GM12892 (cell line): ENCODE measurements around the gene PGP.

Experiments
- DNase-seq: peaks from one replicate; pipeline ENCODE4 v3.0.0; 2011; ENCODE audit not compliant: insufficient read length
- FAIRE-seq: peaks from 2 replicates; lab custom pipeline; 2011; peaks lifted over from hg19 to GRCh38; lab: Jason Lieb, UNC
- POLR2A ChIP-seq: IDR thresholded peaks from 2 replicates; pipeline ENCODE4 v1.6.1; 2011; ENCODE audit warnings: low read depth, low read length, control low read depth
- POLR2AphosphoS5 ChIP-seq: IDR thresholded peaks from 2 replicates; pipeline ENCODE4 v1.6.1; 2011; ENCODE audit warnings: low read depth, low read length, control low read depth
- TAF1 ChIP-seq: IDR thresholded peaks from 2 replicates; pipeline ENCODE4 v1.6.1; 2011; ENCODE audit warnings: low read depth, mild to moderate bottlenecking, control low read depth, low read length, borderline replicate concordance

The PGP gene

DNA sequence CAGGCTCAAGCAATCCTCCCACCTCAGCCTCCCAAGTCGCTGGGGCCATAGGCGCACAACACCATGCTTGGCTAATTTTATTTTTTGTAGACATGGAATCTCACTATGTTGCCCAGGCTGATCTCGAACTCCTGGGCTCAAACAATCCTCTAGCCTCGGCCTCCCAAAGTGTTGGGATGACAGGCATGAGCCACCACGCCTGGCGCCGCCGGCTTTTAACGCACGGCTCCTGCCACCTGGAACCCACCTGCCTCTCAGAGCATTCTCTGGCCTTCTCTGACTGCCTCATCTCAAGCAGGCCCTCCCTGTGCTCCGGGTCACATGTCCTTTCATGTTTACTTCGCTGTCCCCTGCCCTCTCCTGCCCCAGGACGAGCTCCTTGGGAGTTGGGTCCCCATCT, 28.6 kb downstream of the PGP start:
- TF ChIP-seq TAF1, result no peak
- TF ChIP-seq POLR2A, result no peak
- TF ChIP-seq POLR2AphosphoS5, result no peak
- no peak for FAIRE-seq
- DNase-seq, result no peak

DNA sequence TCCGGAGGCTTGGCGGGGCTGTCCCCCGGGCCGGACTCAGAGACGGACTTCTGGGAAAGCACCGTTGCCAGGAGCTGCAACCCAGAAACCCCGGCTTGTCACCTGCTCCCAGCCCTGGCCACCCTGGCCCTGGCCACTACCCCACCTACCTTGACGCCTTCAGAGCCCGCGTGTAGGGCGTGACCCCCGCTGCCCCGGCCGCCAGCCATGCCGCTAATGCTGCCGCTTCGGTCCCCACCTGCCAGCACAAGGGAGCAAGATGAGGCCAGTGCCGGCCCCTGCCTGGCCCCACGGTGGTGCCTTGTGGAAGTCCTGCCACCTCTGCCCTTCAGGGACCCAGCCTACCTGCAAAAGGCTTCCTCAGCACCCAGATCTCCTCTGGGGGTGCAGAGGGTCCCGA, 29.7 kb downstream of the PGP start:
- TF ChIP-seq TAF1, result no peak
- TF ChIP-seq POLR2A, result no peak
- DNase-seq (no peak), FAIRE-seq (no peak)

DNA sequence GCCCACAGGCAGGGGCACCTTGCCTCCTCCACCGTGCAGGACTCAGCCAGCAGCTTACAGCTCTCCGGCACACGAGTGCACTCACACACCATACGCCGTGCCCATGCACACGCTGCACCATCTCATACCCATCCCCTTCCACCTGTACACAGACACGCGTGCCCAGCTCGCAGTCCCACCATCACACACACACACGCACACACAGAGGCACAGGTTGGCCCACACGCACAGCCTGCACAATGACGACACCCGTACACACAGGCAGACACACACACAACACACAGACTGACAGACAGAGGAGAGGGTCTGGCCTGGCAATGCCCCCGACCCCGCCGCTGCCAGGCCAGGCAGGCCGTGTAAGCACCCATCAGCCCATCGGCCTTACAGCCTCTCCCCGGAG, 30.3 kb downstream of the PGP start:
- FAIRE-seq (no peak), DNase-seq (no peak)
- TF ChIP-seq POLR2AphosphoS5, result no peak
- TF ChIP-seq POLR2A, result no peak

DNA sequence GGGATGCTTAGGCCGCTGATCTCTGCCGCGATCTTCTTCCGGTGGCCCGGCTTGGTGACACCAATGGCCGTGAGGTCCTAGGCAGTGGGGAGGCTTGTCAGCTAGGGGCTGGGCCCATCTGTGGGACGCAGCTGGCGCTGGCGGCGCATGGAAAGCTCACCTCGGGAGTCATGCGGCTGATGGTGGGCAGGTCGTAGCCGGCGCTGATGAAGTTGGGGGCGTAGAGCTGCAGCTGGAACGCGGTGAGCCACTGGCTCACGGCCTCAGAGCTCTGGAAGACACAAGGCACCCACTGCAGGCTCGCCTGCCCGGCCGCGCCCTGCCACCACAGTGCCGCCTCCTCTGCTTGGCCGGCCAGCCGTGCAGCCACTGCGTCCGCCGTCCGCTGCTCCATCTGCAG, 31.0 kb downstream of the PGP start:
- DNase-seq (no peak), FAIRE-seq (no peak)
- TF ChIP-seq TAF1, result no peak
- TF ChIP-seq POLR2A, result no peak
- TF ChIP-seq POLR2AphosphoS5, result no peak

DNA sequence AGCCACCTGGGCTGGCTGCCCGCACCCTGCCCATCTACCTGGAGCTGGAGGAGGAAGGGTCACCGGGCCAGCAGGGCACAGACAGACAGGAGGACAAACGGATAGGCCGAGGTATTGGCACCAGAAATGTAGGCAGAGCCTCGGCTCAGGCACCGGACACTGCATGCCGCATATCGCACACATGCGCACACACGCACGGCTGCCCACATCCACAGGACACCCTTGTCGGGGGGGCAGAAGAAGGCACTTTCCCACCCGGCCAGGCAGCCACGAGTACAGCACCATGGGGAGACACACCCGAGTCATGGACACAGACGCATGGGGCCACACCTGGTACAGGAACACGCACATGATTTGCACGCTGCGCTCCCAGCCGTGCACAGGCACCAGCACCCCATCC, 32.7 kb downstream of the PGP start:
- TF ChIP-seq TAF1, result no peak
- TF ChIP-seq POLR2A, result no peak
- TF ChIP-seq POLR2AphosphoS5, result no peak
- DNase-seq, result no peak
- FAIRE-seq, result no peak

DNA sequence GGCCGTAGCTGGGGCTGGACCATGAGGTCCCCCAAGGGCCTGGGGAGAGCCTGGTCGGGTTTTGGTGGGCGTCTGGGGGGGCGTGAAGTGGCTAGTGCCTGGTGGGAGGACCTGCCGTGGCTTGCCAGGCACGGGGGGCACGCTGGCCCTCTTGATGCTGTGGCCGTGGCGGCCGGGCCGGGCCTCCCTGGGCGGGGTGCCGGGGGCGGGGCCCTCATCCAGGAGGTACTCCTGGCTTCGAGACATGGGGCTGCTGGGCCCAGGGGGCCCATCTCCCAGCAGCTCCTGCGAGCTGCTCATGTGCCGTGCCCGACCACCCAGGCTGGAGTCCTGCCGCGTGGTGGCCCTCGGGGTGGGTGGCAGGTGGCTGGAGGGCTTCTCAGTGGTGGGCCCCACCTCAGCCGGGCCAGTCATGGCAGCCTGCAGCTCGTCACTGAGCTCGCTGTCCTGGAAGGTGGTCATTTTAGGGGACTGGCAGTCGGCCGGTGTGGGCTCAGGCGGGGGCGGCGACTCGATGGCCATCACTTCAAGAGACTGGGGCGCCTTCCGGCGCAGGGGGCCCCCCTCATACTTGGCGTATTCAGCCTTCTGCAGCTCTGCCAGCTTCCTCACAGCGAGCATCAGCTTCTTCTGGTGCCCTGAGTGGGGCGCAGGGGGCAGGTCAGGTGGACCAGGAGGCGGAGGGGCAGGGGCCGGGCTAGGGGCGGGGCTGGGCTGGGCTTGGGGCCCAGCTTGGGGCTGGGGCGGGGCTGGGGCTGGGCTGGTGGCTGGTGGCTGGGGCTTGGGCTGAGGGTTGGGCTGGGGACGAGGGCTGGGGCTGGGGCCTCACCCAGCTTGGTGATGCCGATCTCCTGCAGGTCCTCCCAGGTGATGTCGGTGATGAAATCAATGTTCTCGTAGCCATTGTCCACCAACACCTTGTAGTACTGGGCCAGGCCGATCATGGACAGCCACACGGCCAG, 33.4 kb downstream of the PGP start:
- FAIRE-seq, result no peak
- DNase-seq, result no peak
- TF ChIP-seq POLR2AphosphoS5 (no peak), POLR2A (no peak), TAF1 (no peak)

DNA sequence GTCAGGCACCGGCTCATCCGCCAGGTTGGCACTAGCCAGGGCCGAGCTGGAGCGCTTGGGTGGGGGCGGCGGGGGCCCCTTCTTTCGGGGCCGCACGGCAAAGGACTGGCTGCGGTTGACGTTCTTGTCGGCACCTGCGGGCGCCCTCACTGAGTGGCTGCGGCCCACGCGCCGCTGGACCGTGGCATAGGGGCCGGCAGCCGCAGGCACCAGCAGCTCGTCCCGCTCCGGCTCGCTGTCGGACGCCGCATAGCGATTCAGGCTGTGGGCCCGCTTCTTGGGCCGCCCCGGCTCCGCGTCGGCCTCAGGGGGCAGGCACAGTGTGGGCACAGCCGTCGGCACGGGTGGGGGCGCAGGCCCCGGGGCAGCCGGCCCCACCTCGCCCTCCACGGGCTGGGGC, 34.2 kb downstream of the PGP start:
- FAIRE-seq, result no peak
- TF ChIP-seq TAF1 (no peak), POLR2A (no peak)
- no peak for DNase-seq

DNA sequence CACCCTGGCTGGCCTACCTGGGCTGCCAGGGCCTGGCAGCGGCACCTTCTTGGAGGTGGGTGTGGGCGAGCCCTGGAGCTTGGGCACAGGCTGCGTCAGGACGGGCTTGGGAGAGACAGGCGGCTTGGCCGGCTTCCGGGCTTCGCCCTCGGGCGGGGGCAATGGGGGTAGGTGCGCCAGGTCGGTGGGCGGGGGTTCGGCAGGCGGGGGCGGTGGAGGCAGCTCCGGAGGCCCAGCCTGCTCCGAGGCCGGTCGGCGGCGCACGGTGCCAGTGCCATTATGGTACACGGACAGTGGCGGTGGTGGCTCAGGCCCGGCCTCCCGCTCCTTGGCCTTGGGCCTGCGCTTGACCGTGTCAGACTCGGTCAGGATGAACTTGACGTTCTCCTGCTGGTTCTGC, 35.1 kb downstream of the PGP start:
- DNase-seq (no peak), FAIRE-seq (no peak)
- TF ChIP-seq POLR2A (no peak), POLR2AphosphoS5 (no peak), TAF1 (no peak)

DNA sequence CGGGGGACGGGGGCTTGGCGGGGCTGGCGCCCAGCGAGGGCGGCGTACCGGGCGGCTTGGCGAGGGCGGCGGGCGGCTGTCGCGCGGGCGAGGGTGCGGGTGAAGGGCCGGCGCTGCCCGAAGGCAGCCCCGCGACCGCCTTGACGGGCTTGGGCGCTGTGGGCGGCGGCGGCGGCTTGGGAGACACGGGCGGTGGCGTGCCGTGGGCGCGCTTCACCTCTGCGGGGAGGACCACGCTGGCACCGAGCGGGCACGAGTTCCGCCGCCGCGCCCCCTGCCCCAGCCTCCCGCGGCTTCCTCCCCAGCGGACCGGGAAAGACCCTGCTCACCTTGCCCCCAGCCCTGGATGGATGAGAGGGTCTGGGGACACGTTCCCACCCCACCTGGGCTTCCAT, 35.5 kb downstream of the PGP start:
- TF ChIP-seq POLR2AphosphoS5, result no peak
- no peak for DNase-seq
- FAIRE-seq, result no peak

DNA sequence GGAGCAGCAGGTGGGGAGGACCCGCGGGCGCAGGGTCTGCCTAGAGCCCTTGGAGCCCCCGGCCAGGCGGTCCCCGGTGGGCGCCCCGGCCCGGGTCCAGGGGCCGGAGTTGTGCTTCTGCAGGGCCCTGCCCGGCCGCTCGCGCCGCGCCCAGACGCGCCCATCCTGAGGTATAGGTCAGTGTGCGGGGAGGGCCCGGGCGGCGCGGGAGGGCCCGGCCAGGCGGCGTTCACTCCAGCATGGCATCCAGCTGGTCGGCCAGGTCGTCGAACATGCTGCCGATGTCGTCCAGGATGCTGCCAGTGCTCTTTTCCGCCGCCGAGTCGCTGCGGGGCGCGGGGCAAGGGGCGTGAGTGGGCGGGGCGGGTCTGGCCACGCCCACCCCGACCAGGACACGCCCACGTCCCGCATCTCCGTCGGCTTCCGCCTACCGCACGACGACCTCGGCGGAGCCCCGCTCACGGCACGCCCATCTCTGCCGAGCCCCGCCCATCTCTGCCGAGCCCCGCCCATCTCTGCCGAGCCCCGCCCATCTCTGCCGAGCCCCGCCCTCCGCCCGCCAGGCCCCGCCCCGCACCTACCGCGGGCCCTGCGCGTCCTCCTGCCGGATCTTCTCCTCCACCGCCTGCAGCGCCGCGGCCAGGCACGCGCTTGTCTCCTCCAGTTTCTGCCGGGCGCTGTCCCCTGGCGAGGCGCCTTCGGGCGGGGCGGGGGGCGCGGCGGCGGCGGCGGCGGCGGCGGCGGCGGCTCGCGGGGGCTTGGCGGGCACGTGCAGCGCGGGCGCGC, 36.1 kb downstream of the PGP start:
- no peak for TF ChIP-seq TAF1
- FAIRE-seq (no peak), DNase-seq (no peak)

DNA sequence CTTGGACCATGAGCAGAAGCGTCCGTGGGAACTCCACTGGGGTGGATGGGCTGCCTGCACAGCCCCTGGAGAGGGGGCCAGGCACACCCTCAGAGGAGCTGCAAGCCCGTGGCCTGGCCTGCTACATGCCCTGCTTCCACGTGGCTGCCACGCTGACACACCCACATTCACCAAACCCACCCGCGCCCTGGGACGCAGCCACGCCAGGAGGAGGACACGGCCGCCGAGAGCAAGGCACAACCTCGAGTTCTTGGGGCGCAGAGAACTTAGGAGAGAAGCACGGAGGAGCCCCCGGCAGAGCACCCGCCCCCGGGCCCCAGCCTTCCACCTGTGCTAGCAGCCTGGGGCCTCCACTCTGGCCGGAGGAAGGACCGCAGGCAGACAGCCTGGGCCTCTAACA, 37.1 kb downstream of the PGP start:
- DNase-seq (no peak), FAIRE-seq (no peak)
- TF ChIP-seq POLR2AphosphoS5 (no peak), POLR2A (no peak), TAF1 (no peak)

DNA sequence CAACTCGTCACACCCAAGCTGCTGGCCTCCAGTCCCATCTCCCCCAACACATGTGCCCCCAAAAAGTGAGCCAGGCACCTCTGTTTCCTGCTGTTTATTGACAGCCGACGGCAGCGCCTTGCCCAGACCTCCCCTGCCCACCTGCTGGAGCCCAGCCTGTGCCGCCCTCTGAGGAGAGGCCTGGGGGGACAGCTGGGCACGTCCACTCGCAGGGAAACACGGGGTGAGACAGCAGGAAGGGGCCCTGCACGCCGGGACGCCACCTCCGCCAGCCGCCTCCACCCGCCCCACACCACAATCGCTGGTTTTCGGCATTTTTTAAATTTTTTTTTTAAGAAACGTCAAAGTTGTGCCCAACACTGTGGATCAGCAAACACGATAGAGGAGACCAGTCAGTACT, 37.5 kb downstream of the PGP start:
- no peak for TF ChIP-seq POLR2A
- TF ChIP-seq TAF1, result no peak
- no peak for TF ChIP-seq POLR2AphosphoS5
- DNase-seq (no peak), FAIRE-seq (no peak)
